DOHH2 (cell line): ENCODE measurements around the gene KIF16B.

Experiments
- EZH2phosphoT487 ChIP-seq: fragments of 200-600 bp; sonication (generic); IDR thresholded peaks from 2 replicates; pipeline ENCODE4 v1.6.1; 2017; ENCODE audit warnings: borderline replicate concordance, mild to moderate bottlenecking, antibody characterized with exemption, low read length, moderate library complexity, mixed read lengths
- TF ChIP-seq, protein P1 (sequence below): fragments of 200-600 bp; sonication (generic); IDR thresholded peaks from one replicate; pipeline ENCODE4 v1.5.1; 2014; ENCODE audit warnings: antibody characterized with exemption, mild to moderate bottlenecking, low read depth, low read length; ENCODE audit not compliant: poor library complexity, severe bottlenecking

- TF ChIP-seq, protein P1, sequence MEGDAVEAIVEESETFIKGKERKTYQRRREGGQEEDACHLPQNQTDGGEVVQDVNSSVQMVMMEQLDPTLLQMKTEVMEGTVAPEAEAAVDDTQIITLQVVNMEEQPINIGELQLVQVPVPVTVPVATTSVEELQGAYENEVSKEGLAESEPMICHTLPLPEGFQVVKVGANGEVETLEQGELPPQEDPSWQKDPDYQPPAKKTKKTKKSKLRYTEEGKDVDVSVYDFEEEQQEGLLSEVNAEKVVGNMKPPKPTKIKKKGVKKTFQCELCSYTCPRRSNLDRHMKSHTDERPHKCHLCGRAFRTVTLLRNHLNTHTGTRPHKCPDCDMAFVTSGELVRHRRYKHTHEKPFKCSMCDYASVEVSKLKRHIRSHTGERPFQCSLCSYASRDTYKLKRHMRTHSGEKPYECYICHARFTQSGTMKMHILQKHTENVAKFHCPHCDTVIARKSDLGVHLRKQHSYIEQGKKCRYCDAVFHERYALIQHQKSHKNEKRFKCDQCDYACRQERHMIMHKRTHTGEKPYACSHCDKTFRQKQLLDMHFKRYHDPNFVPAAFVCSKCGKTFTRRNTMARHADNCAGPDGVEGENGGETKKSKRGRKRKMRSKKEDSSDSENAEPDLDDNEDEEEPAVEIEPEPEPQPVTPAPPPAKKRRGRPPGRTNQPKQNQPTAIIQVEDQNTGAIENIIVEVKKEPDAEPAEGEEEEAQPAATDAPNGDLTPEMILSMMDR = no peak
- TF ChIP-seq EZH2phosphoT487 = no peak
These were observed 43.8 kb upstream of the KIF16B start for GRCh38 chr20:16617056-16617455.
